ENCODE data around the gene KCNN1. TPM values are rescaled to one million over a fixed set of nuclear protein-coding genes. Genes with fewer than 3 reads are reported as not detected.

KCNN1 gene
- total and polyA plus RNA-seq, 2 of the 13 experiments (the other 11 are each of a cell fraction or from before 2014, with no cell fraction given): 0.04 TPM; not detected in 1

GRCh38 chr19:17947815-17948513 lies 18.9 kb upstream of the KCNN1 start (continued):
- peak; percentile 69; the same call in 1 of the 2 replicates for TF ChIP-seq MAX (IDR thresholded peaks at IDR 0.05)
- TF ChIP-seq ZNF646 (CRISPR knock-in tag; IDR thresholded peaks at IDR 0.05): no peak
- no peak for TF ChIP-seq EP300 (IDR thresholded peaks at IDR 0.05; ENCODE audit: low read depth in 2 of 2, low read length in 2 of 2)
- TF ChIP-seq EP300 (CRISPR knock-in tag; IDR thresholded peaks at IDR 0.05; ENCODE audit: borderline replicate concordance): no peak
- TF ChIP-seq ZSCAN30 (CRISPR knock-in tag; IDR thresholded peaks at IDR 0.05): no peak
- no peak for TF ChIP-seq ZNF362 (CRISPR knock-in tag; IDR thresholded peaks at IDR 0.05; ENCODE audit: borderline replicate concordance)
- no peak for TF ChIP-seq ZNF207 (IDR thresholded peaks at IDR 0.05; ENCODE audit: borderline replicate concordance)
- peak; percentile 70 for TF ChIP-seq HNRNPLL (IDR thresholded peaks at IDR 0.05; ENCODE audit: low read depth, low read length, poor library complexity, severe bottlenecking)
- TF ChIP-seq RFX3 (CRISPR knock-in tag; IDR thresholded peaks at IDR 0.05): peak; percentile 69
- no peak for TF ChIP-seq NR3C1 (CRISPR knock-in tag; IDR thresholded peaks at IDR 0.05)
- 0 out of 2 replicates have a peak, but pooled peaks have one; percentile 29 for TF ChIP-seq E2F5 (CRISPR knock-in tag; conservative IDR thresholded peaks at IDR 0.05)
- TF ChIP-seq MXI1 (IDR thresholded peaks at IDR 0.05; ENCODE audit: borderline replicate concordance, low read depth, low read length): peak; percentile 94; the same call in 2 of the 3 replicates
- TF ChIP-seq SIN3A (IDR thresholded peaks at IDR 0.05; ENCODE audit: borderline replicate concordance, low read depth, low read length): peak; percentile 76; the same call in 1 of the 2 replicates
- no peak for TF ChIP-seq IRX3 (CRISPR knock-in tag; IDR thresholded peaks at IDR 0.05; ENCODE audit: borderline replicate concordance, low read depth)
- no peak for TF ChIP-seq ZNF710 (CRISPR knock-in tag; IDR thresholded peaks at IDR 0.05; ENCODE audit: borderline replicate concordance)
